Vagina (tissue), 2 donors: Measurements from ENCODE around the gene RUVBL2. TPM values are rescaled to one million over a fixed set of nuclear protein-coding genes. Genes with fewer than 3 reads are reported as not detected.
"Not testable (repeated sequence)": the region's sequence is repeated elsewhere in the genome, so short reads cannot be mapped to it uniquely, and the experiment has no call there.

Experiments
- DNase-seq, 2 donors: peaks; one replicate each; pipeline ENCODE4 v3.0.0-alpha.2; 2017; ENCODE audit errors: extremely low spot score in 2 of 2
- H3K27ac ChIP-seq: fragments of 200-600 bp; sonication (generic); one replicate; pipeline ENCODE4 v1.5.1; 2019
- H3K27me3 ChIP-seq: fragments of 200-600 bp; sonication (generic); one replicate; pipeline ENCODE4 v1.5.1; 2019
- H3K36me3 ChIP-seq, 2 donors: fragments of 200-600 bp; sonication (generic); one replicate each; pipeline ENCODE4 v1.5.1; 2017 to 2019
- H3K4me1 ChIP-seq: fragments of 200-600 bp; sonication (generic); one replicate; pipeline ENCODE4 v1.5.1; 2019
- H3K4me3 ChIP-seq, 2 donors: fragments of 200-600 bp; sonication (generic); 1 replicate in 1 of 2; 2 replicates in 1 of 2; pipeline ENCODE4 v1.5.1; 2016 to 2019
- H3K9me3 ChIP-seq: fragments of 200-600 bp; sonication (generic); one replicate; pipeline ENCODE4 v1.5.1; 2019
- CTCF ChIP-seq, 3 experiments: fragments of 450-650 bp in 2 of 3; fragments of 200-600 bp in 1 of 3; sonication (generic) in 1 of 3; IDR thresholded peaks; one replicate each; pipeline ENCODE4 v1.5.1; 2017 to 2019; ENCODE audit warnings: antibody characterized with exemption in 3 of 3, mild to moderate bottlenecking in 2 of 3, moderate library complexity in 2 of 3
- POLR2A ChIP-seq, 2 donors: fragments of 450-650 bp; IDR thresholded peaks; one replicate each; pipeline ENCODE4 v1.6.1; 2017; ENCODE audit warnings: antibody characterized with exemption in 2 of 2, mild to moderate bottlenecking in 2 of 2, moderate library complexity in 2 of 2
- POLR2AphosphoS5 ChIP-seq, 2 donors: sonication (generic); formaldehyde crosslinking; IDR thresholded peaks; one replicate each; pipeline ENCODE4 v1.9.0; 2017; ENCODE audit warnings: antibody characterized with exemption in 2 of 2, mild to moderate bottlenecking in 2 of 2, low read depth in 1 of 2; ENCODE audit not compliant: insufficient read depth in 1 of 2
- intact Hi-C: fragments of 100-400 bp; cut with DNase I; formaldehyde crosslinking; loops from one replicate; pipeline ENCODE4 v1.15.1; 2023
- total RNA-seq: library from RNA; depleted of rRNA; stranded (reverse); fragments of >200 nt; gene quantifications from one replicate; pipeline ENCODE4 v1.2.3, GENCODE V29; 2016

The RUVBL2 gene
- total RNA-seq, 1 donor from 2014 or later: 100 TPM

GRCh38 chr19:49020342-49020741 is 26.7 kb downstream of the RUVBL2 start:
- no peak for DNase-seq

GRCh38 chr19:49020931-49021895 is 27.5 kb downstream of the RUVBL2 start:
- no peaks in the 10 kb centered on the region for H3K36me3 ChIP-seq
- no peak for DNase-seq
- TF ChIP-seq CTCF (IDR thresholded peaks at IDR 0.05) (no peak), POLR2AphosphoS5 (IDR thresholded peaks at IDR 0.05; ENCODE audit: insufficient read depth in 1 of 2, low read depth in 1 of 2) (no peak), POLR2A (IDR thresholded peaks at IDR 0.05) (no peak)
- H3K27me3 ChIP-seq: peaks cover 6% of the 10 kb centered on the region
- H3K27ac ChIP-seq: no peak overlapping the region
- intact Hi-C loops: no loop called here
- H3K4me1 ChIP-seq: peaks cover 26% of the 10 kb centered on the region
- H3K4me3 ChIP-seq: no peak overlapping the region
- H3K9me3 ChIP-seq: no peaks in the 10 kb centered on the region

More at GRCh38 chr19:49020342-49020741, 26.7 kb downstream of the RUVBL2 start:
- no peaks in the 10 kb centered on the region for H3K9me3 ChIP-seq
- peaks cover 6% of the 10 kb centered on the region for H3K27me3 ChIP-seq
- no peak overlapping the region for H3K4me3 ChIP-seq
- TF ChIP-seq POLR2AphosphoS5 (IDR thresholded peaks at IDR 0.05; ENCODE audit: insufficient read depth in 1 of 2, low read depth in 1 of 2) (no peak), POLR2A (IDR thresholded peaks at IDR 0.05) (no peak), CTCF (IDR thresholded peaks at IDR 0.05) (no peak)
- peaks cover 0 to 3% of the 10 kb centered on the region in 2 donors for H3K36me3 ChIP-seq
- H3K4me1 ChIP-seq: peaks cover 26% of the 10 kb centered on the region
- H3K27ac ChIP-seq: no peak overlapping the region
- intact Hi-C loops: no loop called here

GRCh38 chr19:49022116-49022515 is 28.4 kb downstream of the RUVBL2 start:
- intact Hi-C loops: no loop called here
- H3K27me3 ChIP-seq: peaks cover 6% of the 10 kb centered on the region
- no peak for DNase-seq
- H3K4me1 ChIP-seq: peaks cover 26% of the 10 kb centered on the region
- H3K9me3 ChIP-seq: no peaks in the 10 kb centered on the region
- no peaks in the 10 kb centered on the region for H3K36me3 ChIP-seq
- H3K4me3 ChIP-seq: no peak overlapping the region
- TF ChIP-seq POLR2A (IDR thresholded peaks at IDR 0.05) (no peak), POLR2AphosphoS5 (IDR thresholded peaks at IDR 0.05; ENCODE audit: insufficient read depth in 1 of 2, low read depth in 1 of 2) (no peak), CTCF (IDR thresholded peaks at IDR 0.05) (no peak)
- H3K27ac ChIP-seq: no peak overlapping the region

- H3K9me3 ChIP-seq, H3K27ac ChIP-seq, H3K27me3 ChIP-seq, DNase-seq, H3K4me3 ChIP-seq, H3K36me3 ChIP-seq, intact Hi-C loops, H3K4me1 ChIP-seq: not testable (repeated sequence)
Observed at GRCh38 chr19:49024233-49024632, 30.5 kb downstream of the RUVBL2 start, which contains the start of gene CGB3. Gene CGB3, minus strand, starts transcription at chr19:49024333. Its CDS starts 362 bp downstream, at chr19:49023971.

- H3K27me3 ChIP-seq, H3K36me3 ChIP-seq, H3K4me3 ChIP-seq, H3K9me3 ChIP-seq, H3K27ac ChIP-seq, H3K4me1 ChIP-seq, intact Hi-C loops, DNase-seq: not testable (repeated sequence)
Observed at GRCh38 chr19:49025088-49025487, 31.4 kb downstream of the RUVBL2 start.

- H3K4me1 ChIP-seq, H3K27me3 ChIP-seq, H3K4me3 ChIP-seq, DNase-seq, H3K27ac ChIP-seq, H3K36me3 ChIP-seq, intact Hi-C loops, H3K9me3 ChIP-seq: not testable (repeated sequence)
Observed at GRCh38 chr19:49025599-49025998, 31.9 kb downstream of the RUVBL2 start.

- H3K27me3 ChIP-seq, H3K9me3 ChIP-seq, H3K36me3 ChIP-seq, H3K4me3 ChIP-seq, H3K4me1 ChIP-seq, DNase-seq, H3K27ac ChIP-seq, intact Hi-C loops: not testable (repeated sequence)
Observed at GRCh38 chr19:49028686-49029085, 35.0 kb downstream of the RUVBL2 start.

GRCh38 chr19:49029749-49030148 is 36.1 kb downstream of the RUVBL2 start:
- intact Hi-C loops, H3K27me3 ChIP-seq, H3K4me3 ChIP-seq, H3K36me3 ChIP-seq, H3K27ac ChIP-seq, H3K4me1 ChIP-seq, DNase-seq, H3K9me3 ChIP-seq: not testable (repeated sequence)

GRCh38 chr19:49030323-49030722 is 36.6 kb downstream of the RUVBL2 start:
- H3K9me3 ChIP-seq, H3K27me3 ChIP-seq, H3K4me3 ChIP-seq, intact Hi-C loops, H3K36me3 ChIP-seq, H3K4me1 ChIP-seq, H3K27ac ChIP-seq, DNase-seq: not testable (repeated sequence)
